ENCODE data around the gene SAMD10.
"Not testable (repeated sequence)": the region's sequence is repeated elsewhere in the genome, so short reads cannot be mapped to it uniquely, and the experiment has no call there.

Gene SAMD10

GRCh38 chr20:63939061-63939935 is 40.1 kb downstream of the SAMD10 start:
- DNase-seq: no peak

GRCh38 chr20:63937596-63937995 is 41.8 kb downstream of the SAMD10 start:
- DNase-seq: no peak

DNA sequence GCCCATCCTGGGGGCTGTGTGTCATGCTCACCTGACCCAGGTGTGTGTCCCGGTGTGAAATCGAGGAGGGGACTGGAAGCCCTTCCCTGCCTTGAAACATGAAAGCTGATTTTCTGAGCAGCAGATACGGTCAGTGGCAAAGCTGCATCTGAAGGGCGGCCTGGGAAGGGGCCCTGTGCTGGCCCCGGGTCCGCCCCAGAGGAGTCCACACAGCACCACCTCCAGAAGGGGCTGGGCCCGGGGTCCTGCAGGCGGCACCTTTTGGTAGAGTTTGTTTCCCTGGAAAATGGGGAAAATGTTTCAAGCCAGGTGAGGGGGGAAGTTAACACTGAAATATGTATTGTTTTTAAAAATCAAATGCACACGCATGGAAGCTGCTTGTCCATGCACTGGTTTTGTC is 44.0 kb downstream of the SAMD10 start:
- no peak for DNase-seq

DNA sequence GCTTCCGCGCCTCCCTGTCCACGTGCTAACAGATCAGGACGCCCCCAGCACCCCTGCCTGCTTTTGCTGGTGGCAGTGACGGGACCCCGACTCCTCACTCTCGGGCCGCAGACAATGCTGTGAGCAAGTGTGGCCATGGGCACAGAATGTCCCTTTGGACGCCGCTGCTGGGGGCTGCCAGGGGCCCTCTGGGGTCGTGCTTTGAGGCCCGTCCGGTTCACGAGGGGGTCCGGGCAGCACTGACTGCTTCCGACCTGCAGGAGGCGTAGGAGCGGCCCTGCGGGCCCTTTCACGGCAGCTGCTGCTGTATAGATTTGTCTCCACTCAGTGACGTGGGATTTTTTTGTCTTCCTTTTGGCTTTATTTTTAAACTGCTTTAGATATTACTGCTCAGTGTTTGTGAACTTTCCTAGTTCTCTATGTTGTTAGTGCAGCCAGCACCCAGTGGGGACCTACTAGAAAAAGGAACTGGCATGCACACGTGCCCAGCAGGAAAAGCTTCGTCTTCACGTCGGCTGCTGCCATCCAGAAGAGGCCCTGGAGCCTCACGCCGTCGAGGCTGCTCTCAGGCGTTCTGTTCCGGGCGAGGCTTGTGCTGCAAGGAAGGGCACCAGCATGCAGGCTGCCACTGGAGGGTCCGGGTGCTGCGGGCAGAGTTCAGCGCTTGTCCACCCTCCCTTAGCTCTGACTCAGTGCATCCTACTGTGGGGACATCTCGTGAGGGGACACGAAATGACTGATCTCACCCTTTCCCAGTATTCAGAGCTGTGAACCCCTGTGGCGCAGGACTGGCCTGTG is 45.0 kb downstream of the SAMD10 start:
- no peak for DNase-seq

DNA sequence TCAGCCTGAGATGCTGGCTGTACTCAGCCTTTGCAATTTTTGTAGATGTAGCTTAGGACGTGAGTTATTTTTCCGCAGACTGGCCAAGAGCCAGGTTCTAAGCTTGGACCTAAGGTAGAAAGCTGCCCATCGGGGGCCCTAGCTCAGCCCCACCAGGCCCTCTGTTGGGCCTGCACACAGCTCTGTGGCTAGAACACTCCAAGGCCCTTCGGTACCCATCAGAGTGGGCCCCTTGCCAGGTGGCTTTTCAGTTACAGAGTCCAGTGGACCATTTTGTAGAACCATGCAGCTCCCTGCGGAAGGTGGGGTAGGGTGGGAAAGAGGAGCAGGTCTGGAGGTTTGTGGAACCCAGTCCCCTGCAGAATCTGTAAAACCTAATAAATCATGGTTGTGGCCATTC is 45.8 kb downstream of the SAMD10 start:
- DNase-seq: no peak

DNA sequence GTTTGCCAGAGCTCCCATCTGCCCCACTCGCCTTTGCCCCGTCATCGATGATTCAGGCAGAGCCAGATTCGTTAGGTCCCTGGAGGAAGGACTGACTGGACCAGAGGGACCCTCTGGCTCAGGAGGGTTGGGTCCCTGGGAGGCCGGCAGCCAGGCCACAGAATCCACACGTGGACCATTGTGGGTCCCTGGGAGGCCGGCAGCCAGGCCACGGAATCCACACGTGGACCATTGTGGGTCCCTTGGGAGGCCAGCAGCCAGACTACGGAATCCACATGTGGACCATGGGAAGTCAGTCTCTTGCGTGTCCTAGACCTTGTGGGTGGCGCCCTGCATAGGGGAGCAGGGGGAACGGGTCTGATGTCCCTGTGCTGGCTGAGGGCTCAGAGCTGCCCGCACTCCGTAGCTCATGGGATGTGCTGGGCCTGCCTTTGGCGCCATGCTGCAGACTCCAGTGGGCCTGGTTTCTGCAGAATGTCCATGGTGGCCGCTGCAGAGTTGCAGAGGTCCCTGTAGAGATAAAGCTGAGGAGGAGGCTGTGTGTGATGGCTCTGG is 46.8 kb downstream of the SAMD10 start:
- DNase-seq: no peak

GRCh38 chr20:63931735-63932134 is 47.7 kb downstream of the SAMD10 start:
- no peak for DNase-seq

- DNase-seq: no peak
Observed at GRCh38 chr20:63930971-63931553, 48.4 kb downstream of the SAMD10 start.

- not testable (repeated sequence) for DNase-seq
Observed at GRCh38 chr20:63929473-63929883, 50.0 kb downstream of the SAMD10 start.

GRCh38 chr20:63929071-63929470 is 50.4 kb downstream of the SAMD10 start:
- DNase-seq: no peak

DNA sequence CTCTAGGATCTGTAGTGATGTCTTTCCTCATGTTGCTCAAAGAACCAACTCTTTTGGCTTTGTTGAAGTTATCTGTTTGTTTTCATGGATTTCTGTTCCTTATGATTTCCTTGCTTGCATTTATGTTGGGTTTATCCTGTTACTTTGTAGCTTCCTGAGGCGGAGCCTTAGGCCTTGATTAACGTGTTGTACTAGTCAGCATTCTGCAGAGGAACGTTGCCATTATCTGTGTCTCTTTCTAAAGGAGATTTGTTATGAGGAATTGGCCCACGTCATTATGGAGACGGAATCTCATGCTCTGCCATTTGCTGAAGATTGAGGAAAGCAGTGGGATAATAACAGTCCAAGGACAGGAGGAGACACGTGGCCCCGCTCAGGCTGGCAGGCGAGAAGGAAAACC is 53.1 kb downstream of the SAMD10 start:
- no peak for DNase-seq

DNA sequence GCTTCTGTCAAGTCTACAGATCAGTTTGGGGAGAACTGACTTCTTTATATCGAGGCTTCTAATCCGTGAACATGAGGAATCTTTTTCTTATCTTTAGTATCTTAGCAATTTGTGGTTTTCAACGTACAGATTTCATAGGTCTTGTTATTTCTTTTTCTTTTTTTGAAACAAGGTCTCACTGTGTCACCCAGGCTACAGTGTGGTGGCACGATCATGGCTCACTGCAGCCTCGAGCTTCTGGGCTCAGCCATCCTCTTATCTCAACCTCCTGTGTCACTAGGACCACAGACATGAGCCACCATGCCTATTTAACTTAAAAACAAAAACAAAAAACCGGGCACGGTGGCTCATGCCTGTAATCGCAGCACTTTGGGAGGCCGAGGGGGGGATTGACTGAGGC is 55.2 kb downstream of the SAMD10 start:
- no peak for DNase-seq

Data from SHP77 treated with DMSO at 0.1 percent for 48 hours (cell line).